Left ventricle myocardium inferior (tissue), 1 donor: ENCODE results near the gene ZNF396. TPM values are rescaled to one million over a fixed set of nuclear protein-coding genes. Genes with fewer than 3 reads are reported as not detected.

Experiments used
- DNase-seq: peaks from one replicate; pipeline ENCODE4 v3.0.0-alpha.2; 2020
- H3K27ac ChIP-seq: fragments of 200-600 bp; replicated peaks from 2 replicates; pipeline ENCODE4 v1.8.0; 2021
- H3K27me3 ChIP-seq: fragments of 200-600 bp; 2 replicates; pipeline ENCODE4 v1.8.0; 2021; ENCODE audit warnings: low read depth
- H3K36me3 ChIP-seq: fragments of 200-600 bp; 2 replicates; pipeline ENCODE4 v1.8.0; 2021
- H3K4me1 ChIP-seq: fragments of 200-600 bp; 2 replicates; pipeline ENCODE4 v1.8.0; 2021
- H3K4me3 ChIP-seq: fragments of 200-600 bp; 2 replicates; pipeline ENCODE4 v1.8.0; 2021; ENCODE audit warnings: mild to moderate bottlenecking, moderate library complexity
- H3K9me3 ChIP-seq: fragments of 200-600 bp; replicated peaks from 2 replicates; pipeline ENCODE4 v1.8.0; 2021
- intact Hi-C: fragments of 100-400 bp; cut with micrococcal nuclease; formaldehyde crosslinking; loops from one replicate; pipeline ENCODE4 v1.11.0; 2022
- total RNA-seq: library from RNA; stranded (reverse); fragmentation: NEBNext Ultra II Directional; extraction: Animal tissue kit (Norgen Biotek cat#: 25700); gene quantifications from one replicate; pipeline ENCODE4 v1.2.1, GENCODE V29; 2021
- TF ChIP-seq, protein P1 (sequence below): fragments of 200-600 bp; IDR thresholded peaks from 2 replicates; pipeline ENCODE4 v1.8.0; 2021; ENCODE audit warnings: antibody characterized with exemption, mild to moderate bottlenecking, borderline replicate concordance
- donor health status: DM: no; HTN: yes; CAD: no; lungs with severe emphysema.

The ZNF396 gene
- total RNA-seq, 1 donor from 2014 or later = 0.71 TPM

DNA sequence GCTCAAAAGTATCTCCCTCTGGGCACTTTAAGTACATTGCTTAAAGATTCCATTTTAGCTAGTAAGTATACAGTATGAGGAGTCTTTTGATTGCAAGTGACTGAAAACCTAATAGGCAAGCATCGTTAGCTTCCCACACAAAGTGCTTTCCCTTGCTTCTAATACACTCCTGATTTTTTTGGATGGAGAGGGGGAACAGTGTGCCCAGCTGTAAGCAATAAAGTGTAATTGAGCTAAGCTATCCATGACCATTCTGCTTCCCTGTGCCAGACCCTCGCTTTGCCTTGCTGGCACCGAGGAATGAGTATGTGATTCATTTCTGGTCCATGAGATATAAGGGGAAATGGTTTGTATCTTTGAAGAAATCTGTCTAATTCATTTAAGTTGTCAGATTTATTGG, 29.1 kb downstream of the ZNF396 start:
- no peaks in the 10 kb centered on the region for H3K36me3 ChIP-seq
- no peaks in the 10 kb centered on the region for H3K27me3 ChIP-seq
- DNase-seq = no peak
- intact Hi-C loops = loop anchor here (5.0 kb wide), 1 partner anchor 341 kb away; no protein-coding TSS in a partner anchor
- no peak overlapping the region for H3K4me3 ChIP-seq
- no peak overlapping the region for H3K27ac ChIP-seq
- TF ChIP-seq, protein P1, sequence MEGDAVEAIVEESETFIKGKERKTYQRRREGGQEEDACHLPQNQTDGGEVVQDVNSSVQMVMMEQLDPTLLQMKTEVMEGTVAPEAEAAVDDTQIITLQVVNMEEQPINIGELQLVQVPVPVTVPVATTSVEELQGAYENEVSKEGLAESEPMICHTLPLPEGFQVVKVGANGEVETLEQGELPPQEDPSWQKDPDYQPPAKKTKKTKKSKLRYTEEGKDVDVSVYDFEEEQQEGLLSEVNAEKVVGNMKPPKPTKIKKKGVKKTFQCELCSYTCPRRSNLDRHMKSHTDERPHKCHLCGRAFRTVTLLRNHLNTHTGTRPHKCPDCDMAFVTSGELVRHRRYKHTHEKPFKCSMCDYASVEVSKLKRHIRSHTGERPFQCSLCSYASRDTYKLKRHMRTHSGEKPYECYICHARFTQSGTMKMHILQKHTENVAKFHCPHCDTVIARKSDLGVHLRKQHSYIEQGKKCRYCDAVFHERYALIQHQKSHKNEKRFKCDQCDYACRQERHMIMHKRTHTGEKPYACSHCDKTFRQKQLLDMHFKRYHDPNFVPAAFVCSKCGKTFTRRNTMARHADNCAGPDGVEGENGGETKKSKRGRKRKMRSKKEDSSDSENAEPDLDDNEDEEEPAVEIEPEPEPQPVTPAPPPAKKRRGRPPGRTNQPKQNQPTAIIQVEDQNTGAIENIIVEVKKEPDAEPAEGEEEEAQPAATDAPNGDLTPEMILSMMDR = no peak
- H3K9me3 ChIP-seq = peaks cover 16% of the 10 kb centered on the region
- H3K4me1 ChIP-seq = peaks cover 26% of the 10 kb centered on the region

- Histone ChIP-seq H3K4me1 (peaks cover 47% of the 10 kb centered on the region), H3K36me3 (no peaks in the 10 kb centered on the region), H3K9me3 (no peaks in the 10 kb centered on the region), H3K4me3 (no peak overlapping the region), H3K27me3 (no peaks in the 10 kb centered on the region), H3K27ac (peak overlapping the region; percentile 99)
- intact Hi-C loops = loop anchor here (5.0 kb wide), 1 partner anchor 339 kb away; no protein-coding TSS in a partner anchor
- DNase-seq = no peak
- TF ChIP-seq, protein P1 = no peak
Measured at GRCh38 chr18:35345950-35346349, 31.2 kb downstream of the ZNF396 start.

DNA sequence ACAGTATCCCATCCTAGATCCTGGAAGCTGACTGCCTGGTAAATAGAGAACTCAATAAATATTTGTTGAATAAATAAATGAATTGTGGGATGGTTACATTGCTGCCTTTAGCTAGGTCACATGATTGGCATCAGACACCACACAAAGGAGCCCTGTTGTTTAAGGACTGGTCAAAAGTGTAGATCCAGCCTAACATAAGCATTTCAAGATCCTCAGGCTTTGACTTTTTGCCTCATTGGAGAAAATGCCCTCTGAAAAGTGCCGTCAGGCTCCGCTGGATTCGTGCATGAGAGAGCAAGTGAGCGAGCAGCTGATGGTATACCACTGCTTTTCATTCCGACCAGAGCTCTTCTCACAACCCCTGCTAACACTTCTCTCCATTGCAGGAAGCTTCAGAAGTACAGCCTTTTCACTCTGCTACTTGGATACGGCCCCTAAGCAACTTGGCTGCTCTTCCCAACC, 31.6 kb downstream of the ZNF396 start:
- H3K4me1 ChIP-seq = peaks cover 49% of the 10 kb centered on the region
- no peaks in the 10 kb centered on the region for H3K27me3 ChIP-seq
- no peak for DNase-seq
- intact Hi-C loops = loop anchor here (5.0 kb wide), 1 partner anchor 338 kb away; no protein-coding TSS in a partner anchor
- peaks cover under 1% of the 10 kb centered on the region for H3K36me3 ChIP-seq
- no peaks in the 10 kb centered on the region for H3K9me3 ChIP-seq
- H3K4me3 ChIP-seq = peak overlapping the region; percentile 9
- peak overlapping the region; percentile 99 for H3K27ac ChIP-seq
- TF ChIP-seq, protein P1 = no peak

DNA sequence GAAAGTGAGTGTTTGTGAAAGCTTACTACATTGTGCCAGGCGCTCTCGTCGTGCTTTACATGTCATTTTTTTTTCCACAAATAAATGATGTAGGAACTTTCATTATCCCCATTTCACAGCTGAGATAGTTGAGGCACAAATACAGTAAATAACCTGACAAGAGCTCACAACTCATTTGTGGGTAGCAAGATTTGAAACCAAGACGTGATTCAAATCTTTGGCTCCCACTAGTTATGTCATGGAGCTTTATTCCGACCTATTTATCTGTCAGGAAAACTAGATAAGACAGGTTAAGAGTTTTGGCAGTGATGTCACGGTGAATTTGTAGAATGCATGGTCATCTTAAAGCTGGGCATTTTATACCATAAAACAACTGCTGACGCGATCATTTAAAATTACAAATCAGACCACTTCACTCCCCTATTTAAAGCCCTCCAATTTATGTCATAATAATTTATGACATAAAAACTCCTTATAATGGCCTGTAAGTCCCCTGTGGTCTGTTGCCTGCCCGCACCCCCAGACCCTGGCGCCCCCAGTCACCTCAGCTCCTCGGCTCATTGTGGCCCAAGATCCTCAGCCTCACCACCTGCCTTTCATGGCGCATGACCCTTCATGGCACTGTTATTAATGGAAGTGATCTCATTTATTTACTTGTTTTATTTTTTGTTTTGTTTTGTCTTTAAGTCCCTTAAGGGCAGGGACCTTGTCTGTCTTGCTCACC, 32.2 kb downstream of the ZNF396 start:
- Histone ChIP-seq H3K9me3 (no peaks in the 10 kb centered on the region), H3K36me3 (peaks cover 7% of the 10 kb centered on the region), H3K27ac (peak overlapping the region; percentile 99), H3K27me3 (no peaks in the 10 kb centered on the region), H3K4me3 (peak overlapping the region; percentile 92), H3K4me1 (peaks cover 55% of the 10 kb centered on the region)
- TF ChIP-seq, protein P1 = no peak
- DNase-seq = no peak
- intact Hi-C loops = loop anchor here (5.0 kb wide), 1 partner anchor 338 kb away; no protein-coding TSS in a partner anchor

- peak within 1 kb of the TSS; percentile 92 for H3K4me3 ChIP-seq
- TF ChIP-seq, protein P1 = no peak
- no peaks in the 10 kb centered on the region for H3K9me3 ChIP-seq
- peak; percentile 97 for DNase-seq
- H3K27ac ChIP-seq = peak within 1 kb of the TSS; percentile 99
- intact Hi-C loops = no loop called here
- H3K27me3 ChIP-seq = no peaks in the 10 kb centered on the region
- H3K4me1 ChIP-seq = peaks cover 62% of the 10 kb centered on the region
- H3K36me3 ChIP-seq = peaks cover 15% of the 10 kb centered on the region
Measured at GRCh38 chr18:35343936-35344735, 33.0 kb downstream of the ZNF396 start, which contains the start of gene ZNF24. TSS of gene ZNF24 (minus strand) at chr18:35344420. CDS start at chr18:35340650, 3,770 bp downstream.
